Measurements from ENCODE around the gene MAPRE3. TPM values are rescaled to one million over a fixed set of nuclear protein-coding genes. Genes with fewer than 3 reads are reported as not detected.

Gene MAPRE3
- polyA plus RNA-seq, 3 donors: 12.6 to 44.6 (median 23.8) TPM

- no peak overlapping the region for H3K27ac ChIP-seq (ENCODE audit: low read depth, low read length)
- 73 to 93% (median 76%) methylated on average over 2 of the region's 2 CpGs for WGBS, 3 donors
Observed at GRCh38 chr2:26977012-26977411, 6.6 kb downstream of the MAPRE3 start.

DNA sequence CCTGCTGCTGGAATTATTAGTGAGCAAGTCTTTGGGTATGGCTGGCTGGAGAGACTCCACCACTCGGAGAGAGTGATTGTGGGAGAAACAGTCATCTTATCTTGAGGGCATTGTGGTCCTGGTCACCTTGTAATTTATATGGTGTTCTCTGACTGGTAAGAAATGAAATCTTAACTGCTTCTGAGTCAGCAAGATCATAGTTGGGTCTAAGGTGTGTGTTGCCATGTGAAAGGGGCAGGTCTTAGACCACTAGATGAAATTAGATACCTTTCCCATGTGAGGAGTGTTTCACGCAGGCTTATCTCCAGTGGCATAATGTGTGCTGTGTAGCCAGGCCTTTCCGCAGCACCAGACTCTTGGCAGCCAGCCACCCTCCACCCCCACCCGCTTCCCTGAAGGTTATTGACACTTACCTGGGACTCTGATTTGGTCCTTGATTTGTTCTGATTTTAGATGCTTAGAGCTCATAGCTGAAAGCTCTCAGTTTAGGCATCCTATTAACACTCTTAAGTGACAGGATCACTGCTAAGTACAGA is 7.7 kb downstream of the MAPRE3 start:
- 16 to 55% (median 54%) methylated on average over 4 of the region's 4 CpGs for WGBS, 3 donors
- no peak overlapping the region for H3K27ac ChIP-seq (ENCODE audit: low read depth, low read length)

DNA sequence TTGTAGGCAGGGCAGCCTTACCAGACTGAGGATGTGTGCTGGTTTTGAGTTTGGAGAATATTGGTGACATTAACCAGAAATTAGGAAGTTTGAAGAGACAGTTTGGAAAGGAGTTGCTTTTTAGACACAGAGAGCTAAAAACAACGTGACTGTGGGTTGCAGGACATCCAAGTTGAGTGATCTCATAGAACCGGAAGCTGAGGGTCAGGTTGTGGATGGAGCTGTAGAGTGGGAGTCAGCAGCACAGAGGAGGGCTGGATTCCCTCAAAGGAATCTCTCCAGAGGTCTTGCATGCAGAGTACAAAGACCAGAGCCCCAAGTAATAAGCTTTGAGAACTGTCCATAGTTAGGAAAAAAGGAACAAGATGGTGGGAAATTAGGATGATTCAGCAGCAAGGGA is 9.3 kb downstream of the MAPRE3 start:
- no peak overlapping the region for H3K27ac ChIP-seq (ENCODE audit: low read depth, low read length)
- 49 to 89% (median 51%) methylated on average over 2 of the region's 2 CpGs for WGBS, 3 donors

GRCh38 chr2:26980971-26981370 is 10.5 kb downstream of the MAPRE3 start:
- H3K27ac ChIP-seq (ENCODE audit: low read depth, low read length): no peak overlapping the region
- 94 to 98% (median 95%) methylated on average over 2 of the region's 2 CpGs for WGBS, 3 donors

GRCh38 chr2:26982102-26982742 is 11.8 kb downstream of the MAPRE3 start:
- H3K27ac ChIP-seq (ENCODE audit: low read depth, low read length): no peak overlapping the region
- 12 to 39% (median 31%) methylated on average over 2 of the region's 2 CpGs for WGBS, 3 donors

- H3K27ac ChIP-seq (ENCODE audit: low read depth, low read length): no peak overlapping the region
- WGBS, 3 donors: 61 to 84% (median 64%) methylated on average over 3 of the region's 3 CpGs
Observed at GRCh38 chr2:26983746-26984145, 13.3 kb downstream of the MAPRE3 start.

DNA sequence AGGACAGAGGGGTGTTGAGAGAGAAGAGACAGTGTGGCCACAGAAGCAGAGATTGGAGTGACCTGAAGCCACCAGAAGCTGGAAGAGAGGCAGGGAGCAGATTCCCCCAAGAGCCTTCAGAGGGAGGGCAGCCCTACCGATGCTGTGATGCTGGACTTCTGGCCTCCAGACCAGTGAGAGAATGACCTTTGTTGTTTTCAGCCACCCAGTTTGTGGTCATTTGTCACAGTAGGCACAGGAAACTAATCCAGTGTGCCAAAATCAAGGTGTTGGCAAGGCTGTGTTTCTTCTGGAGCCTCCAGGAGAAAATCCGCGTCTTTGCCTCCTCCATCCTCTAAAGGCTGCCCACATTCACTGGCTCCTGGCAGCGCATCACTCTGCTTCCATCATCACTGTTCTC is 15.4 kb downstream of the MAPRE3 start:
- WGBS, 3 donors: 95 to 98% (median 96%) methylated on average over 4 of the region's 4 CpGs

DNA sequence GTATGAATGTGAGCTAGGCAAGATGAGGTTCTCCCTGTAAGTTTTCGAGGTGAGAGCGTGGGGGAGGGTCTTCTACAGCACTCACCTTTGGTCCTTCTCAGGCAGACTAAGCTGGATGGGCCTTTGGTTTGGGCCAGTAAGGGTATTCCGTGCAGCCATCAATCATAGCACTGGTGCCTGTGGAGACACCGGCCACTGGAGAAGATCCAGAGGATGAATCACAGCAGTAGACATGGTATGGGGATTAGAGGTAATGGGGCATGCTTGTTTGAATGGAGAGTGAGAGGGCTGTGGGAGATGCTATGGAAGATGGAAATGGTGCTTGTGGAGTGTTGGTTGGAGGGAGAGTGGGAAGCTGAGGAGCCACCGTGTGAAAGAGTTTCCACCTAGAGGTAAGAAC is 16.1 kb downstream of the MAPRE3 start:
- no peak overlapping the region for H3K27ac ChIP-seq (ENCODE audit: low read depth, low read length)
- 88 to 89% (median 88%) methylated on average over 5 of the region's 5 CpGs for WGBS, 3 donors

More for the DNA sequence above, 15.4 kb downstream of the MAPRE3 start:
- H3K27ac ChIP-seq (ENCODE audit: low read depth, low read length): no peak overlapping the region

DNA sequence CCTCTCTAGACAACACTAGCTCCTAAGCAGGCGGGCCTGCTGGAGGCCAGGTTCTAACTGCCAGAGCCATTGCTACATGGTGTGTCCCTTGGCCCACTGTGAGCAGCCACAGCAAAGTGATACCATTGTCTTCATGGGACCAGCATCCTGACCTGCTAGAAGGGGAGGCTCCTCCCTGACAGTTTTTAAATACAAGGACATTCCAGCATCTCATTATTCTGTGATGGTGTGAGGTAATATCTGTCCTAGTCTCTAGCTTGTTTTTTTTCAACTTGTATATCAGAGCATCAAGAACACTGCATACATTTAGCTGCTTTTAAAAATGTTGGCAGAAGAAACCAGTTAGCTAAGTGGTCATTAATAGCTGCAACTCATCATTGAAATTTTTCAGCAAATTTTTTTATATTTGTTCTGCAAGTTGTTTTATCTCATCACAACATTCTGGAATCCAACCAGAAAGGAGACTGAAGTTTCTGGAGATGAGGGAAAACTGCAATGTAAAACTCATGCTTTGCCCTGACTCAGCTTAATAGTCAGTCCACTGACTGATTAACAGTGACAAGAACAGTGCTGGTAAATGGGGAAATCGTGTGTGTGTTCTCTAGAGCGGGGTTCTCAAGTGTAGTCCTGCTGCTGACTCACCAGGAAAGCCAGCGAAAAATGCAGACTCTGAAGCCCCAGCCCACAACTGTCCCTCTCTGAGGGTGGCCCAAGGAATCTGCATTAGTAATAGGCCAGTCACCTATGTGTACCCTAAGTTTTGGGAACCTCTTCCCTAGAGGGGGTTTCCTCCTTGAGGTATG is 17.8 kb downstream of the MAPRE3 start:
- WGBS, 3 donors: 65 to 78% (median 68%) methylated on average over 4 of the region's 4 CpGs
- H3K27ac ChIP-seq (ENCODE audit: low read depth, low read length): no peak overlapping the region

- 84 to 90% (median 89%) methylated on average over 8 of the region's 8 CpGs for WGBS, 3 donors
- no peak overlapping the region for H3K27ac ChIP-seq (ENCODE audit: low read depth, low read length)
Observed at GRCh38 chr2:26989156-26989555, 18.7 kb downstream of the MAPRE3 start.

- H3K27ac ChIP-seq (ENCODE audit: low read depth, low read length): no peak overlapping the region
- 55 to 80% (median 70%) methylated on average over 5 of the region's 5 CpGs for WGBS, 3 donors
Observed at GRCh38 chr2:26991717-26992116, 21.3 kb downstream of the MAPRE3 start.

DNA sequence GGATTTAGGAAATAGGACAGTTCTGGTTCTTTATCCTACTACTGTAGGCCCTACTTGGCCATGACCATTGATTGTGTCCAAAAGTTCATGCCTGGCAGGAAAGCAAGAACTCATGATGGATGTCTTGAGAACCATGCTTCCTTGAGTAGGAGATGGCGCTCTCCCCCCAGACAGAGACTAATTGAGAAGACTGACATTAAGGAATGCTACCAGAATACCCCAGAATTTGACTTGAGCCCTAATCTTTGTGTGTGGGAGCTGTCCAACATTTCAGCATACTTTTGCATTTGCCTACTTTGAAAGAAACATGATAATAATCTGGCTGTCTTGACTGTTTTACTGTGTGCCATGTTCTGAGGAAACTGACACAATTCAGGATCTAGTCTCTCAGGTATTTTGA is 23.3 kb downstream of the MAPRE3 start:
- 75 to 97% (median 87%) methylated on average over 1 of the region's 1 CpG for WGBS, 3 donors
- no peak overlapping the region for H3K27ac ChIP-seq (ENCODE audit: low read depth, low read length)

DNA sequence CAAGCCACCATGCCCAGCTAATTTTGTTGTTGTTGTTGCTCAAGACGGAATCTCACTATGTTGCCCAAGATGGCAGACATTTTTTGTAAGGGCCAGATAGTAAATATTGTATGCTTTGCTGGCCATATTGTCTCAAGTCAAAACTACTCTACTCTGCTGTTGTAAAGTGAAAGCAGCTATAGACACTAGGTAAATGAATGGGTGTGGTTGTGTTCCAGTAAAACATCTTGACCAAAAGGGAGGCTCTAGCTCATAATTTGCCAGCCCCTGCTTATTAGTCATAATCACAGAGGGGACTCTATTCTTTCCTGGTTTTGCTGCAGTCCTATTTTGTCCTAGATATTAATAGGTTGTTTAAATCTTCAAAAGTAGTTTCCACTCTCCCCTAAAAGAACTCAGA is 24.5 kb downstream of the MAPRE3 start:
- no peak overlapping the region for H3K27ac ChIP-seq (ENCODE audit: low read depth, low read length)
- WGBS, 3 donors: 94 to 98% (median 94%) methylated on average over 1 of the region's 1 CpG

- WGBS, 3 donors: 80 to 84% (median 83%) methylated on average over 10 of the region's 10 CpGs
Observed at GRCh38 chr2:26997394-26997793, 27.0 kb downstream of the MAPRE3 start.

GRCh38 chr2:26998323-26998722 is 27.9 kb downstream of the MAPRE3 start:
- 79 to 84% (median 82%) methylated on average over 1 of the region's 1 CpG for WGBS, 3 donors
- no peak overlapping the region for H3K27ac ChIP-seq (ENCODE audit: low read depth, low read length)

More at GRCh38 chr2:26997394-26997793, 27.0 kb downstream of the MAPRE3 start:
- no peak overlapping the region for H3K27ac ChIP-seq (ENCODE audit: low read depth, low read length)

GRCh38 chr2:27000228-27000627 is 29.8 kb downstream of the MAPRE3 start:
- 72 to 85% (median 72%) methylated on average over 4 of the region's 4 CpGs for WGBS, 3 donors
- no peak overlapping the region for H3K27ac ChIP-seq (ENCODE audit: low read depth, low read length)

DNA sequence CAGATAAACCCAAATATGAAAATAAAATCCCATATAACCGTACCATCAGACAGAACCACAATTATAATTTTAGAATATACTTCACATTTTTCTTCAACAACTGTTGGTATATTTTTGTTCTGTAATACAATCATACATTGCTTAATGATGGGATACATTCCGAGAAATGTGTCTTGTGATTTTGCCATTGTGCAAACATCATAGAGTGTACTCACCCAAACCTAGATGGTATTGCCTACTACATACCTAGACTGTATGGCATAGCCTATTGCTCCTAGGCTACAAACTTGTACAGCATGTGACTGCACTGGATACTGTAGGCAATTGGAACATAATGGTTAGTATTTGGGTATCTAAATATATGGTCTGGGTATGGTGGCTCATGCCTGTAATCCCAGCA is 30.6 kb downstream of the MAPRE3 start:
- WGBS, 3 donors: 93 to 97% (median 95%) methylated on average over 2 of the region's 2 CpGs
- no peak overlapping the region for H3K27ac ChIP-seq (ENCODE audit: low read depth, low read length)

GRCh38 chr2:27001950-27002349 is 31.5 kb downstream of the MAPRE3 start:
- H3K27ac ChIP-seq (ENCODE audit: low read depth, low read length): no peak overlapping the region
- 31 to 79% (median 79%) methylated on average over 5 of the region's 5 CpGs for WGBS, 3 donors

- H3K27ac ChIP-seq (ENCODE audit: low read depth, low read length): no peak overlapping the region
- WGBS, 3 donors: 88 to 94% (median 92%) methylated on average over 4 of the region's 4 CpGs
Observed at GRCh38 chr2:27003007-27003406, 32.6 kb downstream of the MAPRE3 start.

- WGBS, 3 donors: 82 to 88% (median 87%) methylated on average over 9 of the region's 9 CpGs
- H3K27ac ChIP-seq (ENCODE audit: low read depth, low read length): no peak overlapping the region
Observed at GRCh38 chr2:27003857-27004256, 33.4 kb downstream of the MAPRE3 start.
